Ovary (tissue), 3 donors: ENCODE measurements around the gene HLA-DMB.

Source experiments
- EP300 ChIP-seq: sonication (generic); formaldehyde crosslinking; IDR thresholded peaks from one replicate; pipeline ENCODE4 v1.6.1; 2017; ENCODE audit warnings: antibody characterized with exemption
- TF ChIP-seq, protein P1 (sequence below), 3 donors: fragments of 450-650 bp in 2 of 3; fragments of 200-600 bp in 1 of 3; IDR thresholded peaks; one replicate each; pipeline versions ENCODE4 v1.5.1 to v1.8.0; 2016 to 2022; ENCODE audit warnings: antibody characterized with exemption in 3 of 3, mild to moderate bottlenecking in 1 of 3
- donor health status: DM: no; HTN: no; CAD: no.

DNA sequence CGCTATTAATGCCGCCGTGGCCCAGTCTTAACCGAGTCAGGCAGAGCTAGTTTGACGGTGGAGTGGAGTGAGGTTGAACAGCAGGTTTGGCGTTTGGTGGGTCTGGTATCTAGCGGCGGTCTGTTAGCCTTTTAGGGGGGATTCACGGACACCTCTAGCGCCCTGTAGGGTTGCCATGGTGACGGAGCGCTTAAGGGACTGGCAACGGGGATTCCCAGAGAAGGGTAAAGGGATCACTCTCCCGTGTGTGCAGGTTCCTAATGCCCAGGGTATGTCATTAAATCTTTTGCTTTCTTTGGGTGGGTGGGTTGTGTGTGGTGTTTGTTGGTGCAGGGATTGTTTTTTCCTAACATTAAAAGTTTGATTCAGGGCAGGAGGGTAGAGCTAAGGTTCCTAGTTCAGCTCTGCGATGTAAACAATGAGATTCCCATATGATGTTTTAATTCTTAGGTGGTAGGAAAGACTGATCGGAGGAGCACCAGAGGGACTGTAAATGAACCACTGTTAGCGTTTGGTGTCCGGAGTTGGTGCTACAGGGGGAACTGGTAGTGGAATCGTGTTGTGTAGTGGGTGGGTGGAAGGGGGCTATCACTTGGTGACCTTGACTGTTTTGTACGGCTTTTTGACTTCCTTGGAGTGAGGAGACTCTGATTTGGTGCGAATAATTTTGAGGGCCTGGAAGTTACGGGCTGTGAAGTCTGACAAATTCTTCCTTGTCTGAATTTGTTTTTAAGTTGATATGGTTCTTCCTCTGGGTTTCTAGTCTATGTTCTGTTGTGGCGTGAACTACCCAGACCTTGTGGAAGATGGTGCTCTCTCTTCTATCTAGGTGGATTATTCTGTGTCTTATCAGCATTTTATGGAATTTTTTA, 32.6 kb upstream of the HLA-DMB start:
- TF ChIP-seq, protein P1, sequence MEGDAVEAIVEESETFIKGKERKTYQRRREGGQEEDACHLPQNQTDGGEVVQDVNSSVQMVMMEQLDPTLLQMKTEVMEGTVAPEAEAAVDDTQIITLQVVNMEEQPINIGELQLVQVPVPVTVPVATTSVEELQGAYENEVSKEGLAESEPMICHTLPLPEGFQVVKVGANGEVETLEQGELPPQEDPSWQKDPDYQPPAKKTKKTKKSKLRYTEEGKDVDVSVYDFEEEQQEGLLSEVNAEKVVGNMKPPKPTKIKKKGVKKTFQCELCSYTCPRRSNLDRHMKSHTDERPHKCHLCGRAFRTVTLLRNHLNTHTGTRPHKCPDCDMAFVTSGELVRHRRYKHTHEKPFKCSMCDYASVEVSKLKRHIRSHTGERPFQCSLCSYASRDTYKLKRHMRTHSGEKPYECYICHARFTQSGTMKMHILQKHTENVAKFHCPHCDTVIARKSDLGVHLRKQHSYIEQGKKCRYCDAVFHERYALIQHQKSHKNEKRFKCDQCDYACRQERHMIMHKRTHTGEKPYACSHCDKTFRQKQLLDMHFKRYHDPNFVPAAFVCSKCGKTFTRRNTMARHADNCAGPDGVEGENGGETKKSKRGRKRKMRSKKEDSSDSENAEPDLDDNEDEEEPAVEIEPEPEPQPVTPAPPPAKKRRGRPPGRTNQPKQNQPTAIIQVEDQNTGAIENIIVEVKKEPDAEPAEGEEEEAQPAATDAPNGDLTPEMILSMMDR (IDR thresholded peaks at IDR 0.05): no peak
- TF ChIP-seq EP300: no peak
